ENCODE data around the gene TOP1. TPM values are rescaled to one million over a fixed set of nuclear protein-coding genes. Genes with fewer than 3 reads are reported as not detected.

The TOP1 gene
- total RNA-seq: 18.4 and 18.9 TPM in 2 replicates

DNA sequence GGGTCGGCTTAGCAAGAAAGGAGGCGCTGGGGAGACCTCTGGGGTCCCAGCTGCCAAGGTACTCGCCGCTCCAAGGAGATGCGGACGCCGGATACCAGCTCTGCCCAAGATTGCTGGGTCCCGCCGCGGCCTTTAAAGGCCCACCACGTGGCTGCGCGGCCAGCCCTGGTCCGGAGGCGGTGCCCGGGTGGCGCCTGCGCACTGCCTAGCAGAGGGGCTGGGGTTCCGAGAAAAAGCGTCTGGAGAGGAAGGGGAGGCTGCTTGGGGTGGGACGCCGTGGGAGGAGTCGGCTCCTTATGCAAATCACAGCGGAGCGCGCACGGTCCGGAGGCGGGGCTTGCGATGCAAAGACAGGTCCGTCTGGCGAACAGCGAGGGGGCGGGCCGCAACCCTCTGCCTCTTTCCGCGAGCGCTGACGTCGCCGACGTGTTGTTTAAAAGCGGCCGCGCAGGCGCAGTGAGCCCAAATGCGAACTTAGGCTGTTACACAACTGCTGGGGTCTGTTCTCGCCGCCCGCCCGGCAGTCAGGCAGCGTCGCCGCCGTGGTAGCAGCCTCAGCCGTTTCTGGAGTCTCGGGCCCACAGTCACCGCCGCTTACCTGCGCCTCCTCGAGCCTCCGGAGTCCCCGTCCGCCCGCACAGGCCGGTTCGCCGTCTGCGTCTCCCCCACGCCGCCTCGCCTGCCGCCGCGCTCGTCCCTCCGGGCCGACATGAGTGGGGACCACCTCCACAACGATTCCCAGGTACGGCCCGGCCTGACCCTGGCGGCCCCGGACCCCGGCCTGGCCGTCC, at the start of gene TOP1:
Gene TOP1, plus strand, starts transcription at position 464 of the 791 bp plus-strand sequence. Its CDS starts 246 bp downstream, at position 710.

DNA sequence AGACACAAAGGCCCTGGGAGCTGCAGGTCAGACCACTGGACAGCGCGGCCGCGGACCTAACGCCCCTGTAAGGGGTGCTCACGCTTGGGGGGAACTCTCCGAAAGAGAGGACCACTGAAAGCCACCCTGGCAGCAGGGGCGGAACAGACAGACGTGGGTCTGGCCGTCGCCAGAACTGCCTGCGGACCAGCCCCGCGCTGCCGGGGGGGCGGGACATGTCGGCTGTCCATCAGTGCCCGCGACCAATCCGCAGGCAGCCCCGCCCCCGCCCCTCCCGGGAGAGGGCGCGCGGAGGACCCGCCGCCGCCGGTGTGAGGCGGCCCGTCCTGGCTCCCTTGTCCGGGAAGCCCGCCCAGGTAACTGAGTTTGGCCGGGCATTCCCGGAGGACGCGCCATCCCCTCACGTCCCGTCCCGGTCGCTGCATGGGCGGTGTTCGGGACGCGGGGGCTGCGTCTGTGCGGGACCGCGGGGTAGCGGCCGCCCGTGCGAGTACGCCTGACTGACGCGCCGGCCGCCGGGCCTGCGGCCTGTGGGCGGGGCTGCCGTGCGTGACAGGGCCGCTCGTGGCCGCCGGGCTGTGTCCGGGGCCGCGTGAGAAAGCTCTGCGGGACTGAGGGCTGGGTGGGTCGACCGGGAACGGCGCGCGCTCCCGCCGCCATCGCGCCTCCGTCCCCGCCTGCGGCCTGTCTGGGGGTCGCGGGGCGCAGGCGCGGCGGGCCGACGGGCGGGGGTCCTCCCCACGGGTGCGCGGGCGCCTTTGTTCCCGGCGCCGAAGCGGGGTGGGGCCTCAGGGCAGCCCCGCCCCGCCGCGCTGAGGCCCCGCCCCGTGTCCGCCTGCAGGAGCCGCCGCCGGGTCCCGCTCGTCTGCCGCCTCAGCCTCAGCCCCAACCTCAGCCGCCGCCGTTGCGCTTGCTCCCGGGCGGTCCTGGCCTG, 108.3 kb downstream of the TOP1 start, which contains the start of gene PLCG1:
Gene PLCG1, plus strand, starts transcription at position 864 of the 934 bp plus-strand sequence. CDS start 99 bp downstream, outside the sequence.

Other genes starting within 250 kb of the TOP1 start
- gene PLCG1, start 108.7 kb downstream of the TOP1 start, total RNA-seq: 64.9 and 68.3 TPM in 2 replicates